Globus pallidus (tissue), 1 donor: ENCODE results near the gene DDX54.
"Not testable (repeated sequence)": the region's sequence is repeated elsewhere in the genome, so short reads cannot be mapped to it uniquely, and the experiment has no call there.

ENCODE experiments used
- DNase-seq: peaks from one replicate; pipeline ENCODE4 v3.0.0-alpha.2; 2015; ENCODE audit warnings: low spot score

The DDX54 gene

GRCh38 chr12:113142173-113142885, 42.9 kb downstream of the DDX54 start:
- peak; percentile 97 for DNase-seq

DNA sequence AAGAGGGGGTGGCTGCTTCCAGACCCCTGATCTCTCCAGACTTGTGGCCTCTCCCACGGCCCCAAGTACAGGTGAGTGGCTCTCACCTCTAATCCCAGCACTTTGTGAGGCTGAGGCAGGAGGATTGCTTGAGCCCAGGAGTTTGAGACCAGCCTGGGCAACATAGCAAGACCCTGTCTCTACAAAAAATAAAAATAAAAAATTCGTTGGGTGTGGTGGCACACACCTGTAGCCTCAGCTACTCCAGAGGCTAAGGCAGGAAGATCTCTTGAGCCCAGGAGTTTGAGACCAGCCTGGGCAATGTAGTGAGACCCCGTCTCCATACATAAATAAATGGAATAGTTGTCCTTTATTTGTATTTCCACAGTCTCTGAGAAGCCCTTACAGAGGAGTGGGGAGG, 43.6 kb downstream of the DDX54 start:
- DNase-seq: not testable (repeated sequence)

DNA sequence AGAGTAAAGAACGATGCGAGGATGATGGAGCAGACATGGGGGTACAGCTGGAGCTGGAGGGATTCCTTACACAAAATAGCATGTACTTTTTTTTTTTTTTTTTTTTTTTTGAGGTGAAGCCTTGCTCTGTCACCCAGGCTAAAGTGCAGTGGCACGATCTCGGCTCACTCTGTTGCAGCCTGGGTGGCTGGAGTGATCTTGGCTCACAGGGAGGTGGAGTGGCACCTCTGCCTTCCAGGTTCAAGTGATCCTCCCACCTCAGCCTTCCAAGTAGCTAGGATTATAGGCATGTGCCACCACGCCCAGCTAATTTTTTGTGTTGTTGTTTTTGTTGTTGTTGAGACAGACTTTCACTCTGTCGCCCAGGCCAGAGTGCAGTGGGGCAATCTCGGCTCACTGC, 44.6 kb downstream of the DDX54 start:
- no peak for DNase-seq

DNA sequence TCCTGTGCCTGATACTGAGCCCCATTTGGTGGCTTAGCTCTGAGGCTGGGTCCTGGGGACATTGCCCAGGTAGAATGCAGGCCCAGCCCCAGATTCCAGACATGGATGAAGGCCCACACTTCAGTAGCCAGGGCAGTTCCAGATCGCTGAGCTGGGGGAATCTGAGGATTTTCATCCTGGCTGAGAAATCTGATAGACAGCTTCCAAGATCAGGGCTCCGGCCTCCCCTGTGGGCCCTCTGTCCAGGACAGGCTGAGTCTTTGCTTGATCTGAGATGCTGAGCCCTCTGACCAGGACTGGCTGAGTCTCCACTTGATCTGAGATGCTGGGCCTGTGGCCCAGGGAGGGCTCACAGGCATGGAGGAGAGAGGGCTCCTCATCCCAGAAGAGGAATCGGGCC, 46.5 kb downstream of the DDX54 start:
- DNase-seq: no peak

GRCh38 chr12:113137861-113138783, 47.2 kb downstream of the DDX54 start:
- no peak for DNase-seq

- no peak for DNase-seq
Measured at GRCh38 chr12:113136990-113137511, 48.2 kb downstream of the DDX54 start.

DNA sequence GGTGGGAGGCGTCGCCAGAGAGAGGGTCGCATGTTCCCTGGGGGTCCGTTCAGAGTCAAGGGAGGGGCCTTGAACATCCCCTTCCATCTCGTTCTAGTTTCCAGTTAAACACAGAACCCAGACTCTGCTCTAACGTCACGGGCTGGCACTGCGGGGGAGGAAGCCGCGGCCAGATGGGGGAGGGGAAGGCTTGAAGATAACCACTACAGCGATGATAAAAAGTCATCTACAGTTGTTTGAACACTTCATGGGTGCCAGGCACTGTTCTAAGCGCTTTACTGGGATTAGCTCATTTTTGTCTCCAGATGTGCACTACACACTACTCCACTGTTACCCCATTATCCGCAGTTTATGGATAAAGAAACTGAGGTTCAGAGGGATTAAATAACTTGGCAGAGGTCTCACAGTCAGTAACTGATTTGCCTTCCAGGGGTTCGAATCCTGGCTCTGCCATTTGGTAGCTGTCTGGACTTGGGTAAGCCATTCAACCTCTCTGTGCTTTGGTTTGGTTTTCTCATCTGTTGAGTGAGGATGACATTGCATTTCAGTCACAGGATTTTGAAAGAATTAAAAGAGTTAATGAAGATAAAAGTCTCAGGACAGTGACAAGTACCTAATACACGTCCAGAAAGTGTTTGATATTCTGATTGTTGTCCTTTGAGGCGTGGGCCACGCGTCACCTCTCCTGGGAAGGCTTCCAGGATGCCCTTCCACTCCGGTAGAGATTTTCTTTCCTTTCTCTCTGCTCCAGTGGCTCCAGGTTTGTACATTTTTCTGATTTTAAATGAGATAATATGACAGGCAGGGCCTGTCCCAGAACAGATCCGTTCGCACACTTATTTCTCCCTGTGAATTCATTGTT, 48.9 kb downstream of the DDX54 start:
- DNase-seq: peak; percentile 90

DNA sequence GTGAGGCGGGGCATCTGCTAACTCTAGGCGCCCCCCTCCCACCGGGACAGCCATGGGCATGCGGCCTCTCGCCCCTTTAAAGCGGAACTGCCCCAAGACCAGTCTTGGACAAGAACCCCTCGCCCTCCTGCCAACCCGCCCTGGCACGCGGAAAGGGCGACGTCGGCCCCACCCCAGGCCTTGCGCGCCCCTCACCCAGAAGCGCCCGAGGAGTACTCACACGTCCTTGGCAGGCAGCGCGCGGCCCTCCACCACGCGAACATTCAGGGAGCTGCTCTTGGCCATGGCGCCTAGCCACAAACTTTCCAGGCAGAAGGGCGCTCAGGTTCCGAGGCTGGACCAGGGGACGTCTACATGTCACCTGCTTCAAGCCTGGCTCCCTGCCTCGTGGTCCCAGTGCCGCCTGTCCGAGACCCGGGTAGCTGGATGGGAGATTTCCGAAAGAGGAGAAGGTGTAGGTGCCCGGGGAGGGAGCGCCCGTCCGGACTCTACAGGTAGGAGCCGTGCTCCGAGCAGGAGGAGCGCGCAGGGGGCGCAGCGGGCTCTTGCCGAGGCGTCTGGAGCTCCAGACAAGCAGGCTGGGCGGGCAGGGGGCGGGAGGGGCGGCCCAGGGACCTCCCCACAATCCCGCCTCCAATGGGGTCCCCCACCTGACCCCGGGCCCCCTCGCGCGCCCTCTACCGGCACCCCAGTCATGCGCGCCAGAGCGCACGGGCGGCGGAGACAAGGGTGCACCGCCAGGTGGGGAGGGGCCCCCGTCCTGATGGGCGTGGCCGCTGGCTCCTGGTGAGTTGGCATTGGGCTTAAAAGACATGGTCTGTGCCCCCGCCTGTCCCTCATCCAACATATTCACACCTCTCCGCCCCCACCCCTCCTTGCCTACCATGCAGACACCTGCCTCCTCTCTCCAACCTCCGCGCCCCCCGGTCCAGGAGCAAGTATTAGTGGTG, 49.8 kb downstream of the DDX54 start, which contains the start of gene RASAL1:
RASAL1 (minus strand) TSS at position 584 of the 950 bp plus-strand sequence; CDS start at position 285, 299 bp downstream.
- peak; percentile 71 for DNase-seq

- DNase-seq: no peak
Measured at GRCh38 chr12:113134521-113134951, 50.7 kb downstream of the DDX54 start.

DNA sequence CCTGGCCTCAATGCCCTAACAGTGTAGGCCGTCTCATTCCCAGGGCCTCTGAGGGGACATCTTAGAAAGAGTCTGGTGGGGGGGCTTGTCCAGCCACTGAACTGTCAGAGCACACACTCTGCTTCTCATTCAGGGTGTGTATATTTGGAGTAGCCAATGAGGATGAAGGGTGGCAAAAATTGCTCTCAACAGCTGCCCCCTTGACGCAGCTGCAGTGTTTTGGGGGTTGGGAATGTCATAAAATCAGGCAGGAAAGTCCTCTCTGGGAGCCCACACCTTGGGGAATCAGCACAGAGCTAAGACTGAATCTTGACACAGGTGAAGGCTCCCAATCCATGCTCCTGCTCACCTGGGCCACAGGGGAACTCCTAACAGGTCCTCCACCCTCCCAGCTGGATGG, 51.2 kb downstream of the DDX54 start:
- DNase-seq: no peak

DNA sequence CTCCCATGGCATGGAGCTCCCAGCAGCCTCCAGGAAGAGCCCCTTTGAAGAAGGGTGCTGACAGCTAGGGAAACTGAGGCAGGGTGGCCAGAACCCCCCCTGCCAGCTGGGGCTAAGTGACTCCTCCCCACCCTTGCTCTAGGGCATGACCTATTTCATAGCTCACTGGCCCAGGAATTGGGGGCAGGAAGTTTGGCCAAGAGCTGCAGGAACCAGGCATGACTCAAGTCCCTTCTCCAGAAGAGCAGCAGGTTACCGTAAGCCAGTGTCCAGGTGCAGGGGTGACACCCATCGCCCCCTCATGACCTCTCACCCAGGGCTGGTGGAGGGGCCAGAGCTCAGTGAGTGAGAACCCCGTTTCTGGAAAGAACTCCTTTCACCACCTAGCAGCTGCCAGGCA, 51.6 kb downstream of the DDX54 start:
- DNase-seq: no peak

DNA sequence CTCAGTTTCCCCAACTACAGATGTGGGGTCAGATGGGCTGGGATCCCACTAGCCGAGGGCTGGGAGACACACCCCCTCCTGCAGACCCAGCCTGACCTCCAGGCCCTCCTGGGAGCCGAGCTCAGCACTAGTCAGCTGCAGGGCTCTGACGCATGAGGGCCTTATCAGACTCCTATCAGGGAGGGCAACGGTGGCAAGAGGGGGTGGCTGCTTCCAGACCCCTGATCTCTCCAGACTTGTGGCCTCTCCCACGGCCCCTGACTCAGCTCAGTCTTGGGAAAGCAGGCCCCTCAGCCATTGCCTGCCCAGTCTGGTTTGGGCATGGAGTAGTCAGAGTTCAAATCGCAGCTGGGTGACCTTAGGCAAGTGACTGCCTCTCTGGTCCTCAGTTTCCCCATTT, 52.2 kb downstream of the DDX54 start:
- no peak for DNase-seq

DNA sequence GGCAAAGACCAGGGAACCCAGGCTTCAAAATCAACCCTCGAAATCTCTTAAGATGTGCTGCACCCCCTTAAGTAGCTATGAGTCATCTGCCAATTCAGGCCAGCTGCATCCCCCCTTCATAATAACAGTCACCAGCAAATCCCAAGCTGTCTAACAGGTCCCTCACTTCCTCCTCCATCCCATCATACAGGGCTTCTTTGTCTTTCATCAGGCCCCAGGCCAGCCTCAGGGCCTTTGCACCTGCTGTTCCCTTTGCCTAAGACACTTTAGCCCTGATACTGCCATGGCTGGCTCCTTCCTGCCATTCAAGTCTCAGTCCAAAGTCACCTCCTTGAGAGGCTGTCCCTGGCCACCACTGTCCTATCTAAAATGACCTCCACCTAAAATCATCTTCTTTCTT, 53.7 kb downstream of the DDX54 start:
- no peak for DNase-seq

GRCh38 chr12:113130457-113131135, 54.7 kb downstream of the DDX54 start:
- peak; percentile 67 for DNase-seq

DNA sequence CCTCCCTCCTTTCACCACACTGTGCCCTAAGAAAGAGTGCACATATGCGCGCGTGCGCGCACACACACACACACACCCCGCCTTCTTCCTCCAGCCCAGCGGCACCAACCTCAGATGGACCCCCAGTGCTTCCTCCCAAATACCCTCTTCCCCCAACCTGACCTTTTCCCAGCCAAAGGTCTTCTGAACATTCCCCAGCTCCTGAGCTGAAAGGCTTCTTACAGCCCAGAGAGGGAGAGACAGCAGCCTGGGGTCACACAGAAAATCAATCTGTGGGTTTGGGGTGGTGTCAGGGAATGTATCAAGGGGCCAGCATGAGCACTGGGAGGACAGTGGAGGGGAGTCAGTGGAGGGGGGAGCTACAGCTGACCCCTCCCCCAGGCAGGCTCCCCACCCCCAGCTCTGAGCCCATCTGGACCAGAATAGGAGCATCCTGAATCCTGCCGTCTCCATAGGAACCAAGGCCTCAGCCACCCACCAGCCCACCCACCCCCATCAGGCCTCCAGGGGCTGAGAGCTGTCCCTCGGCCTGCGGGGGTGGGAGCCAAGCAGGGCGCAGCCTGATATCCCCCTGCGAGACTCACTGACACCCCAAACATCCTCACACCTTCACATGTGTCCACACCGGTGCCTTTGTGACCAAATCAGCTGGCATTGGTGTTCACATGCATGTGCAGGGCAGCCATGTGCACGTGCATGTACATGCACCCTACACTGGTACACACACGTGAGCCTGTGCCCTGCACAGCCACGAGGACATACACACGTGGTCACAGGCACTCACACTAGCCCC, 55.4 kb downstream of the DDX54 start:
- no peak for DNase-seq

GRCh38 chr12:113128802-113129663, 56.2 kb downstream of the DDX54 start:
- no peak for DNase-seq

- DNase-seq: no peak
Measured at GRCh38 chr12:113127791-113128199, 57.5 kb downstream of the DDX54 start.

DNA sequence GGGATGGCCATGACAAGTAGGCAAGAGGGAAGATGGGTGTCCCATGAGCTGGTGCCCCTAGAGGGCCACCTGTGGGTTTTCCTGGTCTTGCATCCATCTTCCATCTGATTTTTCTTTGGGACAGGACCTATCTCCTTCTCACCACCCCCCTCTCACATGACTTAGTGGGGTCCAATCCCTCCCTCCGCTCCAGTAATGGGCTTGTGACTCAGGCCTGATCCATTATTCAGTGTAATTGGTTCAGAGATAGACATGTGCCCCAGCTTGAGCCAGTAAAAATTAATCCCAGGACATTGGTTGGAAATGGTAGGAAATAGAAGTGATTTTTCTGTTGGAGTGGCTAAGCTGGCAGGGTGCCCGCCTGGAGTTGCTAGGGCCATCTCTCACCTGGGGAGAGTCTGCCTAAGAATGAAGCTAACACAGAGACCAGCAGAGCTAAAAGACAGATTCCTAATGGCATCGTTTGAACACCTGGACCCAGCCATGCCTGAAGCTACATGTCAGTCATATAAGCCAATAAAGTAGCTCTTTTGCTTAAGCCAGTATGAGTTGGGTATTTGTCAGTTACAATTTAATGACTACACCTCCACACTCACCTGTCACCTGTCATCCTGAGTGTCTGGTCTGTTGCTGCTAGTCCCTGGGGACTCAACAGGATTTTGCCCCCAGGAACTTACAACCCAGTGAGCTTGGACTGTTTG, 64.5 kb downstream of the DDX54 start:
- no peak for DNase-seq
